ENCODE results near the gene COQ8B. TPM values are rescaled to one million over a fixed set of nuclear protein-coding genes. Genes with fewer than 3 reads are reported as not detected.

COQ8B gene
- total RNA-seq, 1 experiment from 2014 or later = 62.9 TPM

- TF ChIP-seq ARID4B (CRISPR knock-in tag; IDR thresholded peaks at IDR 0.05; ENCODE audit: borderline replicate concordance) (no peak), MXD4 (CRISPR knock-in tag; IDR thresholded peaks at IDR 0.05; ENCODE audit: borderline replicate concordance) (no peak), E2F5 (CRISPR knock-in tag; IDR thresholded peaks at IDR 0.05) (no peak), USF1 (CRISPR knock-in tag; IDR thresholded peaks at IDR 0.05) (no peak), ZNF219 (CRISPR knock-in tag; IDR thresholded peaks at IDR 0.05; ENCODE audit: borderline replicate concordance) (no peak), ATF6 (CRISPR knock-in tag; IDR thresholded peaks at IDR 0.05) (no peak), ETV6 (CRISPR knock-in tag; IDR thresholded peaks at IDR 0.05) (no peak), SP1 (CRISPR knock-in tag; conservative IDR thresholded peaks at IDR 0.05) (no peak), GRHL2 (CRISPR knock-in tag; IDR thresholded peaks at IDR 0.05; ENCODE audit: insufficient replicate concordance, severe bottlenecking) (no peak), HMGA2 (CRISPR knock-in tag; IDR thresholded peaks at IDR 0.05) (no peak), FOXP1 (CRISPR knock-in tag; IDR thresholded peaks at IDR 0.05; ENCODE audit: borderline replicate concordance) (no peak), KAT7 (CRISPR knock-in tag; IDR thresholded peaks at IDR 0.05; ENCODE audit: borderline replicate concordance) (no peak), CREB1 (CRISPR knock-in tag; IDR thresholded peaks at IDR 0.05) (no peak), ZNF423 (CRISPR knock-in tag; IDR thresholded peaks at IDR 0.05) (no peak), SOX15 (CRISPR knock-in tag; IDR thresholded peaks at IDR 0.05) (no peak)
Measured at GRCh38 chr19:40692212-40692551, 24.5 kb downstream of the COQ8B start (continued).

- no peaks in the 10 kb centered on the region for H3K9me3 Mint-ChIP-seq
- peaks cover 8% of the 10 kb centered on the region for H3K36me3 Mint-ChIP-seq
- H3K27ac Mint-ChIP-seq = no peak overlapping the region
- H3K4me3 Mint-ChIP-seq = peak overlapping the region; percentile 86
- ChIA-PET POLR2A (interaction anchor here (0.5 to 2.0 kb wide), 9 partner anchors 11 to 1783 kb away, joined by 3 to 10 read pairs (median 4); partner anchors contain the start of genes ACTMAP, COQ8B, ITPKC and RAB4B), CTCF (interaction anchor here (0.6 to 4.2 kb wide), 10 partner anchors 8 to 966 kb away, joined by 3 to 41 read pairs (median 5); partner anchors contain the start of genes COQ8B, EGLN2 and ITPKC)
- TF ChIP-seq ZNF416 (CRISPR knock-in tag; IDR thresholded peaks at IDR 0.05) = no peak
- no peak for TF ChIP-seq SMAD3 (CRISPR knock-in tag; IDR thresholded peaks at IDR 0.05; ENCODE audit: borderline replicate concordance)
- TF ChIP-seq ATF3 (CRISPR knock-in tag; conservative IDR thresholded peaks at IDR 0.05) = no peak
- TF ChIP-seq NR3C1 (CRISPR knock-in tag; conservative IDR thresholded peaks at IDR 0.05; ENCODE audit: low read depth) = no peak
- no peak for TF ChIP-seq ZBTB43 (CRISPR knock-in tag; IDR thresholded peaks at IDR 0.05)
- peak; percentile 15; the same call in 1 of the 2 replicates for TF ChIP-seq FOXP1 (CRISPR knock-in tag; IDR thresholded peaks at IDR 0.05; ENCODE audit: borderline replicate concordance)
- 0 out of 2 replicates have a peak, but pooled peaks have one; percentile 5 for TF ChIP-seq NFE2L1 (CRISPR knock-in tag; IDR thresholded peaks at IDR 0.05)
- 0 out of 2 replicates have a peak, but pooled peaks have one; percentile 1 for TF ChIP-seq FOXP4 (CRISPR knock-in tag; IDR thresholded peaks at IDR 0.05)
- TF ChIP-seq NR1H2 (CRISPR knock-in tag; IDR thresholded peaks at IDR 0.05) = 0 out of 2 replicates have a peak, but pooled peaks have one; percentile 51
- 0 out of 2 replicates have a peak, but pooled peaks have one; percentile 24 for TF ChIP-seq NFYB (CRISPR knock-in tag; conservative IDR thresholded peaks at IDR 0.05; ENCODE audit: low read depth)
- DNase-seq (ENCODE audit: low spot score) (no peak), ATAC-seq (peak; percentile 19)
- peaks cover 6% of the 10 kb centered on the region for H3K4me1 Mint-ChIP-seq
- no peaks in the 10 kb centered on the region for H3K27me3 Mint-ChIP-seq (ENCODE audit: low read depth)
Measured at GRCh38 chr19:40691421-40692211, 25.1 kb downstream of the COQ8B start.

All from WTC11 (cell line).